Esophagus muscularis mucosa (tissue), 4 donors: ENCODE data around the gene LRP5. TPM values are rescaled to one million over a fixed set of nuclear protein-coding genes. Genes with fewer than 3 reads are reported as not detected.

Source experiments
- DNase-seq: peaks from one replicate; pipeline ENCODE4 v3.0.0-alpha.2; 2017; ENCODE audit errors: extremely low spot score
- H3K27ac ChIP-seq, 4 donors: fragments of 200-600 bp; sonication (generic); replicated peaks in 1 of 4; 1 replicate in 3 of 4; 2 replicates in 1 of 4; pipeline ENCODE4 v1.5.1; 2016 to 2019; ENCODE audit warnings: mild to moderate bottlenecking in 1 of 4
- H3K27me3 ChIP-seq, 4 donors: fragments of 200-600 bp; sonication (generic); one replicate each; pipeline versions ENCODE4 v1.5.1 to v1.6.0; 2016 to 2019
- H3K36me3 ChIP-seq, 4 donors: fragments of 200-600 bp; sonication (generic); one replicate each; pipeline ENCODE4 v1.5.1; 2016 to 2019
- H3K4me1 ChIP-seq, 4 donors: fragments of 200-600 bp; sonication (generic); one replicate each; pipeline ENCODE4 v1.5.1; 2016 to 2019
- H3K4me3 ChIP-seq, 4 donors: fragments of 200-600 bp; sonication (generic); 1 replicate in 2 of 4; 2 replicates in 2 of 4; pipeline ENCODE4 v1.5.1; 2016 to 2019; ENCODE audit warnings: mild to moderate bottlenecking in 4 of 4, moderate library complexity in 1 of 4
- H3K9me3 ChIP-seq, 4 donors: fragments of 200-600 bp; sonication (generic); 1 replicate in 3 of 4; 2 replicates in 1 of 4; pipeline ENCODE4 v1.5.1; 2016 to 2019
- EP300 ChIP-seq: sonication (generic); formaldehyde crosslinking; IDR thresholded peaks from one replicate; pipeline ENCODE4 v1.6.1; 2017; ENCODE audit warnings: antibody characterized with exemption
- POLR2A ChIP-seq: fragments of 450-650 bp; IDR thresholded peaks from one replicate; pipeline ENCODE4 v1.6.1; 2017; ENCODE audit warnings: antibody characterized with exemption, moderate library complexity, mild to moderate bottlenecking, low read depth
- POLR2AphosphoS5 ChIP-seq, 2 donors: sonication (generic); formaldehyde crosslinking; IDR thresholded peaks; one replicate each; pipeline ENCODE4 v1.6.1; 2017; ENCODE audit warnings: antibody characterized with exemption in 2 of 2
- WGBS: methylation state at CpG from one replicate; pipeline ENCODE4 v1.1.5; 2018; 5-methylcytosine and 5-hydroxymethylcytosine counted together
- intact Hi-C: fragments of 100-400 bp; cut with DNase I; formaldehyde crosslinking; loops from one replicate; pipeline ENCODE4 v1.15.1; 2023
- total RNA-seq, 4 donors: library from RNA; depleted of rRNA; stranded (reverse); fragments of >200 nt; gene quantifications; one replicate each; pipeline versions ENCODE4 v1.1.0 to v1.2.1, GENCODE V29; 2016
- TF ChIP-seq, protein P1 (sequence below), 3 experiments: fragments of 200-600 bp in 2 of 3; fragments of 450-650 bp in 1 of 3; sonication (generic) in 2 of 3; IDR thresholded peaks; one replicate each; pipeline ENCODE4 v1.5.1; 2017 to 2019; ENCODE audit warnings: antibody characterized with exemption in 3 of 3, mild to moderate bottlenecking in 2 of 3, moderate library complexity in 1 of 3

The LRP5 gene
- total RNA-seq, 4 donors from 2014 or later = 34.0 to 78.4 (median 56.2) TPM

DNA sequence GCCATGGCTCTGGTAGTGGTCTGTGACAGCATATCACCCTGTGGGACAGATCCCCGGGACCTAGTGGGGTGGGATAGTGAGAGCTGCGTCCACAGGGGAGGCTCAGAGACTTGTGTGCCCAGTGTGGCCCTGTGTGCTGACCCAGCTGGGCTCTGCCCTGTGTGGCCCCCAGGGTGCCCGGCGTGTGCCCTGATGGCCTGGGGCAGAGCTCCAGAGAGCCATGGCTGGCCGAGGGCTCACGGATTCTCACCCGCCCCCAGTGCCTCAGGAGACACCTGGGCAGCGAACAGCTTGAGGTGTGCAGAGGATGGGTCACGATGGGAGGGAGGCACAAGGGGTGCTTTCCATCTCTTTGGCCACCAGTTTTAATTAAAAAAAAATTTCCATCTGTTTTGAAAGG lies 11.8 kb downstream of the LRP5 start:
- H3K4me3 ChIP-seq = no peak overlapping the region
- WGBS = 90% methylated on average over 3 of the region's 9 CpGs
- intact Hi-C loops = no loop called here
- H3K9me3 ChIP-seq = no peaks in the 10 kb centered on the region
- TF ChIP-seq POLR2A = no peak
- TF ChIP-seq POLR2AphosphoS5 (IDR thresholded peaks at IDR 0.05) = no peak
- TF ChIP-seq, protein P1, sequence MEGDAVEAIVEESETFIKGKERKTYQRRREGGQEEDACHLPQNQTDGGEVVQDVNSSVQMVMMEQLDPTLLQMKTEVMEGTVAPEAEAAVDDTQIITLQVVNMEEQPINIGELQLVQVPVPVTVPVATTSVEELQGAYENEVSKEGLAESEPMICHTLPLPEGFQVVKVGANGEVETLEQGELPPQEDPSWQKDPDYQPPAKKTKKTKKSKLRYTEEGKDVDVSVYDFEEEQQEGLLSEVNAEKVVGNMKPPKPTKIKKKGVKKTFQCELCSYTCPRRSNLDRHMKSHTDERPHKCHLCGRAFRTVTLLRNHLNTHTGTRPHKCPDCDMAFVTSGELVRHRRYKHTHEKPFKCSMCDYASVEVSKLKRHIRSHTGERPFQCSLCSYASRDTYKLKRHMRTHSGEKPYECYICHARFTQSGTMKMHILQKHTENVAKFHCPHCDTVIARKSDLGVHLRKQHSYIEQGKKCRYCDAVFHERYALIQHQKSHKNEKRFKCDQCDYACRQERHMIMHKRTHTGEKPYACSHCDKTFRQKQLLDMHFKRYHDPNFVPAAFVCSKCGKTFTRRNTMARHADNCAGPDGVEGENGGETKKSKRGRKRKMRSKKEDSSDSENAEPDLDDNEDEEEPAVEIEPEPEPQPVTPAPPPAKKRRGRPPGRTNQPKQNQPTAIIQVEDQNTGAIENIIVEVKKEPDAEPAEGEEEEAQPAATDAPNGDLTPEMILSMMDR (IDR thresholded peaks at IDR 0.05) = no peak
- TF ChIP-seq EP300 = no peak
- H3K27ac ChIP-seq = peak overlapping the region in 3 of 4 donors; percentile 12 to 28 (median 13)
- no peaks in the 10 kb centered on the region for H3K36me3 ChIP-seq
- no peak for DNase-seq
- H3K4me1 ChIP-seq = peaks cover 72 to 85% (median 83%) of the 10 kb centered on the region in 4 donors
- no peaks in the 10 kb centered on the region for H3K27me3 ChIP-seq

- no peaks in the 10 kb centered on the region for H3K27me3 ChIP-seq
- no peaks in the 10 kb centered on the region for H3K9me3 ChIP-seq
- intact Hi-C loops = no loop called here
- no peak overlapping the region for H3K4me3 ChIP-seq
- DNase-seq = no peak
- peaks cover 77 to 87% (median 87%) of the 10 kb centered on the region in 4 donors for H3K4me1 ChIP-seq
- TF ChIP-seq POLR2AphosphoS5 (IDR thresholded peaks at IDR 0.05) = no peak
- no peak for TF ChIP-seq EP300
- TF ChIP-seq POLR2A = no peak
- TF ChIP-seq, protein P1 (IDR thresholded peaks at IDR 0.05) = no peak
- H3K27ac ChIP-seq = peak overlapping the region in 1 of 4 donors; percentile 28
- H3K36me3 ChIP-seq = no peaks in the 10 kb centered on the region
- WGBS = 94% methylated on average over 6 of the region's 10 CpGs
These were observed 12.3 kb downstream of the LRP5 start for GRCh38 chr11:68324695-68325094.

- Histone ChIP-seq H3K27me3 (no peaks in the 10 kb centered on the region), H3K36me3 (no peaks in the 10 kb centered on the region), H3K4me1 (peaks cover 83 to 94% (median 94%) of the 10 kb centered on the region in 4 donors), H3K9me3 (no peaks in the 10 kb centered on the region), H3K27ac (peak overlapping the region in 1 of 4 donors; percentile 28), H3K4me3 (no peak overlapping the region)
- 79% methylated on average over 17 of the region's 18 CpGs for WGBS
- no peak for TF ChIP-seq POLR2A
- TF ChIP-seq, protein P1 (IDR thresholded peaks at IDR 0.05) = no peak
- DNase-seq = no peak
- intact Hi-C loops = no loop called here
These were observed 13.0 kb downstream of the LRP5 start for GRCh38 chr11:68325183-68325906.

- intact Hi-C loops = no loop called here
- no CpG with 5 or more reads among the region's 13 CpGs for WGBS
- TF ChIP-seq, protein P1 (IDR thresholded peaks at IDR 0.05) = no peak
- TF ChIP-seq EP300 (no peak), POLR2AphosphoS5 (IDR thresholded peaks at IDR 0.05) (no peak), POLR2A (no peak)
- no peak for DNase-seq
- no peaks in the 10 kb centered on the region for H3K36me3 ChIP-seq
- no peaks in the 10 kb centered on the region for H3K27me3 ChIP-seq
- no peaks in the 10 kb centered on the region for H3K9me3 ChIP-seq
- peak overlapping the region in 2 of 4 donors; percentile 2 to 4 for H3K27ac ChIP-seq
- no peak overlapping the region for H3K4me3 ChIP-seq
- peaks cover 88 to 99% (median 99%) of the 10 kb centered on the region in 4 donors for H3K4me1 ChIP-seq
These were observed 13.5 kb downstream of the LRP5 start for GRCh38 chr11:68325907-68326220.
